GM19240 (cell line): ENCODE data around the gene MYO1B.

Source experiments
- DNase-seq: peaks from one replicate; pipeline ENCODE4 v3.0.0; 2011; ENCODE audit warnings: low spot score; ENCODE audit not compliant: insufficient read length

The MYO1B gene

DNA sequence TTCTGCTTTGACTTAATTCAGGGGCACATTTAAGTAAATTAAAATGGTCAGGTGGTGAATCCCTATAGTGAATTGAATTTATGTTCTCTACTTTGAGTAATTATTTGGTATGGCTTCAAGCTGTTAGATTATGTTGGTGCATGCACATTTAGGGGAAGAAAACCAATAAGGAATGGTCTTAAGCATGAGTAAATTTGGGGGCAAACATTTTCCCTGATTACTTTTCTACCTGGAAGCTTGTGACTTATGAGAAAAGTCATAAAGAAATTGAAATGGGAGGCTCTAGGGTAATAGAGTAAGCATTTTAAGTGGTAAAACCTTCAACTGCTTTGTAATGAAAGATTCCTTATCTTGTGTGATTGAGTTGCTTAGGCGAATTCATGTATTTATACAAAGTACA, 112.5 kb downstream of the MYO1B start:
- no peak for DNase-seq

DNA sequence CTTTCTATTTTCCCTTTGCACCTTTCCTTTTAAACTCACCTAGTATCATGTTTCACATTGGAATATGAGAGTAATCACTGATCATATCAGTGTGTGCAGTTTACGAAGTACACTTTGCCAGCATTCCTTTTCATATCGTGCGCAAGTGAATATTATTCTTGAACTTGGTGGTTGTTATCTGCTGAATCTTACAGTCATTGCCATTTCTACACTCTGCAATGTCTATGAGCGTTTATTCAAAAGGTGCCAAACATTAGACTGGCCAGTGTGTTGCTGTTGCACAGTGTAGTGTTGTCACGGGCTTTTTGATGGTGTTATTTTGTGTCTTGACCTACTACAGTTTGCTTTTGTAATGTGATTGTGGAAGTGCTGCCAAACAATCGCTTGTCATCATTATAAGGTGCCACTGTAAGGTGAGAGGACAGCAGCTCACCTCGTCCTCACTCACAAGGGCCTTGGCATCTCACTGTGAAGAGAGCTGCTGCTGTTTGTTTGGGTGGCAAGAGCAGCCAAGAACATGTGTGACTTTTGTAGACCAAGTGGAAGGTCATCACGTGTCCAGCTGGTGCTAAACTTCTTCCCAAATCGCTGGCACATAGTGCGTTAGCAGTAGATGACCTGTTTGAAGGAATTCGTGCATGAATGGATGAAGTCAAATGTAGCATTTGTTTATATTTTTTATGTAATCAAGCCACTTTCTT, 113.3 kb downstream of the MYO1B start:
- DNase-seq = no peak

DNA sequence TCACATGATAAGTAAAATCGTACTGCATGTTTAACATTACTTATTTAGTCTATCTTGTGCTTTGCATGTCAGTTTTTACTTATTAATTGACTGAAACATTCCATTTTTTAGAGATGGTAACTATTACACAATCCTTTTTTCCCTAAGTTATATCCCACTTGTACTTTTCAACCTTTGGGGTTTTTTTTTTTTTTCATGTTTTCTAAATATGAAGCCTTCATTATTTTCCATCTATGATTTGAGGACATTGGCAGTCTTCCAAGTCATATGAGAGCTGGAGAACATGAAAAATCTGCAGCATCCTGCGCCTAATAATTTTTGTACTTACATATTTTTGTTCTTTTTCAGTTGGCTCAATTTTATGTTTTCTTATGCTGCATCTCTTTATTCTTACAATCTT, 113.9 kb downstream of the MYO1B start:
- no peak for DNase-seq

DNA sequence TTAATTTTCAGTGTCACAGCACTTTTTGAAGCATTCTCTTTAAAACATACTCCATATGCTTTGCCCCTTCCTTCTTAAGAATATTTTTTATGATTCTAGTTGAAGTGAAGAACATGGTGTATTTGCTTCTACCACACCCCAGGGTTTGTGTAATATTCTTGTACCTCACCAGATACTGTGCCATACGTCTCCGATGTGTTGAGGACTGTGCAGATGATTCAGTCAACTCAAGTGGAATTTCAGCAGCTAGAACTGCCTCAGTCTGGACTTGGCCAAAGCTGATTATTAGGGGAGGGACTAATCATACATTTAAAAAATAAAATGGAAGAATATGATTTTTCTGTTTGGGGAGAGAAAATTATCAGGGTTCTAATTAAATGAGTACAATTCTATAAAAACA, 115.7 kb downstream of the MYO1B start:
- DNase-seq = no peak

DNA sequence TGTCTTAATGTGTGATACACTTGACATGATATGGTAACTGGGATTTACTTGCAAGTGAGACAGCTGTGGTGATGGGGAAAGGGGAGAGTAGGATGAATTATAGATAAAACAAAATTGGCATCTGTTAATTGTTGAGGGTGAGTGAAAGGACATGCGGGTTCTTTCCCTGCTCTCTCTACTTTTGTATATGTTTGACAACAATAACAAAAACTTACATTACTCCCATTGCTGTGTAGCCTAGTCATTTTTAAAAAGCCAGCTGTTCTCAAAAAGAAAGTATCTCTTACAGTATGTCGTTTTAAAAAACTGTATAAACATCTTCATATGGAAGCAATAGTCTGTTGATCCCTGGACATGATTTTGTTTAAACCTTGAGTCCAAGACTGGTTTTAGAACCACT, 117.6 kb downstream of the MYO1B start:
- DNase-seq = no peak

DNA sequence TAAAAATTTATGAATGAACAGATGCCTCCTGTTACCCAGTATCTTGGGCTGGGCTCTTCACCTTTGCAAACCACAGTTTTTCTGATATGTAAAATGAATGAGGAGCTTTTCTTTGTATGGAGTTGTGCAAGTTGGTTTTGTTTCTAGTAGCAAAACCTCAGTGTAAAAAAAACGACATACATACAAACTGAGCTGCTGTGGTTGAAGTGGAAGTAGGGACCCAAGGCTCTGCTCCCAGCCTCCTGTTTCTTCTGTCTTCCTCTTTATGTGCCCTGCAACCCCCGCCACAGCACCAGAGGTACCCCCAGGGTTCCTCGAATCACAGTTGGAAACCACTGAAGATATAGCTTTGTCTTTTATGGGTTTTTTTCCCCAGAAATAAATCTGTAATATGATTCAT, 118.1 kb downstream of the MYO1B start:
- DNase-seq = no peak

DNA sequence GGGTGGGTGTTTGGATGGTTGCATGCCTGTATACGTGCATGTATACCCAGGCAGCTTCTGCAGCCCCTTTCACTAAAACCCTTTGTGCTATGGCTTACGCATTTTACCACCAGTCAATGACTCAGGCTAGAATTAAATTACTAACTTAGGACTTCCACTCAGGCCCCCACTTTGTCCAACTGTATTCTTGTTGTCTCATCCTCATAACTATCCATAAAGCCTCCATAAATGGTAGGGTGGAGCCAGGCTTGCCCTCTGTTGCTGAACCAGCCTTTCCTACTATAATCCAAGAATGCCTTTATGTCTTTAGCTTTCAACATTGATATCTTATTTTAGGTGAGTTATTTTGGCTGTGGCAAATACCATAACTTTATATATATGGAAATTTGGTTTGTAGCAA, 119.9 kb downstream of the MYO1B start:
- DNase-seq = no peak

DNA sequence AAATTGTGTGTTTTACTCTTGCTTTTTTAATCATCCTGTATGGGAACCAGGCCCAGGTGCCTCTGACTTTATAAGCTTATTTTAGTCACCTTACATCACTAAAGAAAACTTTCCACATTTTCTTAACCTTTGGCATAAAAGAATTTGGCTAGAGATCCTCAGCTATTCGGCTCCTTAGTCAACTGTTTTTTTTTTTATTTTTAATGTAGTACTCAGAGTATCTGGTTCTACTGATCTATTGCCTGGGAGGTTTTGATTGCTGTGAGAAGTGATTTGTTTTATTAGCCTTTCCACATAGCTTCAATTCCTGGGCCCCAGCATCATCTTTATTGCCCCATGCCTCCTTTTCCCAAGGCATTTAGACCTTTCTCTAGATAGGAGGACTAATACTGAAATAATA, 121.0 kb downstream of the MYO1B start:
- DNase-seq = no peak

DNA sequence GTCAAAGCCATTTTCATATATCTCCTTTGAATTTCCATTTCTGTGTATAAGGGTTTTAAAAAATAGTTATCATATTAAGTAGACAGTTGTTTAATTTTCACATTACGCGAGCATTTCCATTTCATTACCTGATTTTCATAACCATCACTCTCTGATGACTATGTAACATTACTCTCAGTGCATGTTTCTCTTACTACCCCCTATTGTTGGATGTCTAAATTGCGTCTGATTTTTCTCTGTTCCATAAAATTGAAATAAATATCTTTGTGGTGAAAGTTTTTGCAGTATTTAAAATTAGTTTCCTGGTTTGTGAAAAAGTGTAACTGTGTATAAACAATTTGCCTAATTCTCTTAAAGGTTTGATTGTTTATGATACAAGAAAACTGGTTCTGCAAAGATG, 123.8 kb downstream of the MYO1B start:
- DNase-seq = no peak

DNA sequence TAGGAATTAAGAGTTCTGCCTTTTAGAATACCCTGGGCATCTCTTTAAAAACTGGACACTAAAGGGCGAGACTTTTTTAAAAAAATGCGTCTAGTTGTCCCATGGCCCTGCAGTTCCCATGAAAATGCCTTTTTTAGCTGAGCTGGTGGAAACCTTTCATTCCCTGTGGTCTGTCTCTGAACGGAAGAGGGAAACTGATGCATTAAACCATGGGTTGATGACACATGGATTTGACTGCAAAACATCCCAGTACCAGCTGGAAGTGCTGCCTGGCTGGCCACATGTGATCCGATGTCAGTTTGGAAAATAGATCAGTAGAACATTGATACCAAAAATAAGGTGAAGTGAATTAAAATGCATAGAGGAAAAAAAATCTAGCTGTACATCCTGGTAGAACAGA, 129.2 kb downstream of the MYO1B start:
- no peak for DNase-seq

DNA sequence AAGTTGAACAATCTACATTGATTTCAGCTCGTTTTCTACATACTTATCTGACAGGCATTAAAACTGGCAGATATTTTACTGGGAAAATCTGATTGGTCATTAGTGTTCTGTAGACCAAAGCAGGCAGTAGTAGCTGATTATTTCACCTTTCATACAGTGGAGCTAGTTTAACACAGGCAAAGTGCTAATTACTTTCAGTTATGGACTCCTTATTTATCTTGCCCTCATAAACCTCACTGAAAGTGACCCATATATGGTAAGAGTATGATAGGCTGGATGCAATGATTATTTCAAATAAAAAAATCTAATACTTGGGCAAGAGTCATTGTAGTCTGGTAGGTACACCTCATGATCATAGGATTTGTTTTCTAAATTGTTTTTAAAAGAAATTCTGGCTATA, 129.7 kb downstream of the MYO1B start:
- DNase-seq = no peak

DNA sequence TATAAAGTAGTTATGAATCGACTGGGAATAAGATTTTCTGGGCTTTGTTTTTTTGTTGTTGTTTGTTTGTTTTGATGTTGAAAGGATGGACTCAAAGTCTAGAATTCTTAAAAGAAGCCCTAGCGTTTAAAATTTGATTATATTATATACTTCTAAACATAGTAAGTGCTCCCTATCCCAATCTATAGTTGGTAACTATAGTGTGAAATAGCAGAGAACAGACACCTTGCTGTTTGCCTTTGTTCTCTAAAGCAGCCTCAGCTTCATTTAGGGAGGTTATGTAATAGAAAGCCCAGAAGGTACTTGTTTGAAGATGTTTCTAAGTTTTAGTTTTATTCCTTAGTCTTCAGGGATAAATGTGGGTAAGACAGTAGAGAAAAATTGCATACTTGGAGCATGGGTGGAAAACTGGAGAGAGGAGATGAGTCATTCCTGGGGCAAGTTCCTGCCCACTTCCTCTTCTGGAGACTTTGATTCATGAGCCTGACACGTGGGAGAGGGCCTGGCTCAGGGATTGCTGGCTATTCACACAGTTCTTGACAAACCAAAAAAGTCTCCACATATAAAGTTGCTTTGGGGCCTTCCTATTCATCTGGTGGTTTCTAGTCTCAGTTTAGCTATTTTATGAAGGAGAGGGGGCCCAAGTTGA, 131.9 kb downstream of the MYO1B start:
- DNase-seq = no peak

DNA sequence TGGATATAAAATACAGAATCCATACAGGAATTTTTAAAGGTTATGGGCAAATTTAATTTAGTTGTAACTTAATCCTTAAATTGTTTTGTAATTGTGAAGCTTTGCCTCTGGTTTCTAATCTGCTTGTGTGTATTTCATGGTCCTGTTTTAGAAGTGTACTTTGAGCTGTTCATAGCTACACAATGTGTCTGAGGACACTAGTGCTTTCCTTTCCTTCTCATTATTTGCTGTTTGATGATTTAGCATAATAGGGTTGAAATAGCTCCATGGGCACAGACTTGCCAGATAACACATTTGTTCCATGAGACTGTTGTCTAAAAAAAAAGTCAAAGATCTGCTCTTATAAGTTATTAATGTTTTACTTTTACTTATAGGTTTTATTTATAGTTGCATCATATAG, 134.2 kb downstream of the MYO1B start:
- DNase-seq = no peak

DNA sequence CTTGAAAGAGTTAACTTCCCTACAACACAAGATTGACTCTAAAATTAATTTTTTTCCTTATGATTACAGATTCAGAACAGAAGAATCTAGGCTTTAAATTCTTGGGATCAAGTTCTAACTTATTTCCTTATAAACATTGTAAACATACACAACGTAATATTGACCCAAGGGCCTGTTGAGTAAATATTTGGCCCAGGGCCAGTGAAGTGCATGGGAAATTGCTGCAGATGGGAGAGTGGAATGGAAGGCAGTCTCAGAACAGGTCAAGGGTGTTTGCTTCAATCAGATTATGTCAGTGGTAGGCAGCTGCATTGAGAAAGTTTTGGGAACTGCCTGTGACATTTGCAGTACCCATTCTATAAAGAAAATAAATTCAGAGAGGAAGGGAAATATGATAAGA, 137.6 kb downstream of the MYO1B start:
- DNase-seq = no peak

DNA sequence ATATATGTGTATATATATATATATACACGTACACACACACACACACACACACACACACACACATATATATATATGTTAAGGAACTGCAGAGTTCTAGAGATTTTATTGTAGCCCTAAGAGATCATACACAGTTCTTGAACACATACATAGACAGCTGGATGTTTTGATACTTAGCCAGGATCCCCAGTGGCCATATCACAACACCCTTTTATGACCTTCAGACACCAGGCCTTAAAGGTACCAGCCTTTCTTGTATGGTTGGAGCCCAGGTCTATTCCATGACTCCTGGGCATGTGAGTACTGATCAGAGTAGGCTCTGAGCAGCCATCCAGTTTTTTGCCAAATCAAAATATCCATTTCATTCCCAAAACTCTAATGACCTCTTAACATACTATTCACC, 138.3 kb downstream of the MYO1B start:
- DNase-seq = no peak

DNA sequence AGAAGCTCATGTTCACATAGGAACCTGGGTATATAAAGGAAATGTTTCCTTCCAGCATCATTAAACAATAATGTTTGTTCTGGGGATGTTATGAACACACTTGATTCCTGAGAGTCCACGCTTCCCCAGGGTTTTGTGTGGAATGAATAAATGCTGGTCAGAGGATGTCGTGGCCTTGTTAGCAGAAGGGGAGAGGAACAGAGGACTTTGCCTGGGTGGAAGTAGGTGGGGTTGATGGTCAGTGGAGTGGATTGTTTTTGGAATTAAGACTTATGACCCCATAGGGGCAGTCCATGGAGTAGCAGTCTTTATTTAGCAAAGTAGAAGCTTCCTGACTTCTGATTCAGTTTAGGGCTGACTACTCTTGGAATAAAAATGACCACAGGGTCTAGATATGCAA, 139.6 kb downstream of the MYO1B start:
- no peak for DNase-seq

DNA sequence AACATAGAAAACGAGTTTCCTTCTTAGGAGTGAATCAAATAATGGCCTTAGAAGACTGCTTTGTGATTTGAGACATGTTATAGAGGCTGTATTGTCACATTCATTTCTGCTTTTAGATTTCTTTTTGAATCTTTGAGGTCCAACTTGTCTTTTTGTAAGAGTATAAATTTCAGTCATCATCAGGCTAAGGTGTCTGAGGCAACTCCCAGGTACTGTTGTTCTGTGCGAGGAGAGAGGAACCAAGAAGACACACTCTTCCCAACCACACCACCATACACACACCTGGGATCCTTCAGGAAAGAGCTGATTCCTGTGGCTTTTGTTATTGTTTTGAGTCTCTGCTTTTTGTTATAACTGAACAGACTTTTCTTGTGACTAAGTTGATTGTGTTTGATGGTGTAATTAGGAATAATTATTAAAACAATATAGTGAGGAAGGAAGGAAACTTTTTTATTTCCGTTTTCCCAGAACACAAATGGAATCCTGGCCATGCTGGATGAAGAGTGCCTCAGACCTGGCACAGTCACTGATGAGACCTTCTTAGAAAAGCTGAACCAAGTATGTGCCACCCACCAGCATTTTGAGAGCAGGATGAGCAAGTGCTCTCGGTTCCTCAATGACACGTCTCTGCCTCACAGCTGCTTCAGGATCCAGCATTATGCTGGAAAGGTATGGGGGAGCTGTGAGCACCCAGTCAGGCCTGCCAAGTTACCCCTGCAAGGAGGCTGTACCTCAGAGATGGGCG, 140.4 kb downstream of the MYO1B start:
- no peak for DNase-seq

DNA sequence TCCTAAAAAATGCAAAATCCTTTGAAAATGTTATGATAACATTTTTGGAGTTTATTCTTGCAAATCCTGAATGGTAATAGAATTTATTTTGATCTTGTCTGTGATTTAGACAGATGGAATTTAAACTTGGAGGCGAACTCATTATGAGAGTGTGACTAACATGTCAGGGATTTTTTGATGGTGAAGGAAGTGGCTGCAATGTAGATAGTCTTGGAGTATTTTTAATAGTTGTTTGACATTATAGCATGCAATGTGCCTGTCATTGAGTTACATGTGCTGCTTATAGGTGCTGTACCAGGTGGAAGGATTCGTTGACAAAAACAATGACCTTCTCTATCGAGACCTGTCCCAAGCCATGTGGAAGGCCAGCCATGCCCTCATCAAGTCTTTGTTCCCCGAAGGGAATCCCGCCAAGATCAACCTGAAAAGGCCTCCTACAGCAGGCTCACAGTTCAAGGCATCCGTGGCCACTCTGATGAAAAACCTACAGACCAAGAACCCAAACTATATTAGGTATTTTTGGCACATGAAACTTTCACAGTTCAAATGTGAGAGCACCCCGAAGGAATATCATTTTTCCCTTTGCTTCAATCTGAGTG, 141.8 kb downstream of the MYO1B start:
- DNase-seq = no peak

DNA sequence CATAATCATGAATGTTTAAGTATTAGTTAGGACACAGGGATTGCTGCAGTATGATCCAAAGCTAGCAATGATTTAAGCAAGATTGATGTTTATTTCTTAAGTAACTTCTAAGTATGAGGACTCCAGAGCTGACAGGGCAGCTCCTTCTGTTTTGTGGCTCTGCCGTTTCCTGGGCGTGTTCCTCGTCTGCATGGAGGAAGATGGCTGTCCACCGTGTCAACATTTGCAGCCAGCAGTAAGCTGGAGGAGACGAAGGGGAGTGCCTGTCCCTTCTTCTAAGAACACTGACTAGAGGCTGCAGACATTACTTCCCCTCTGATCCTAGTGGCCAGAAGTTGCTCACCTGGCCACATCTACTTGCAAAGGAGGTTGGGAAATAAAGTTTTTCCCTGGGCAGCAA, 144.1 kb downstream of the MYO1B start:
- DNase-seq = no peak

DNA sequence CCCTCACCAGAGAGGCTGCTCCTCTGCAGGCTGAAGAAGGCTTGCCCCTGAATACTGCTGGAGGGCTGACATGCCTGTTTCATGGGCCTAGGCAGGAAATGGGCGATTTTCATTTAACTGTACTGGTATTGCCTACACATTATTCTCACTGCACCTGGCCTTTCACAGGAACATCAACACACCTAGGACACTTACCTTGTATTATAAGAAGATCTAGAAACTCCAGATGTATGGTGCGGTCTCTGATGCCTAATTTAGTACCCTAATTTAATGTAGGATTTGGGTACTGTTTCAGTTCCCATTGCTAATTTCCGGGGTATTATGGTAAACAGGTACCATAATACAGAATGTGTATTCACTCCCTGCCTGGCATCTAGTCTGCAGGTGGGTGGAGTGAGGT, 146.0 kb downstream of the MYO1B start:
- no peak for DNase-seq

DNA sequence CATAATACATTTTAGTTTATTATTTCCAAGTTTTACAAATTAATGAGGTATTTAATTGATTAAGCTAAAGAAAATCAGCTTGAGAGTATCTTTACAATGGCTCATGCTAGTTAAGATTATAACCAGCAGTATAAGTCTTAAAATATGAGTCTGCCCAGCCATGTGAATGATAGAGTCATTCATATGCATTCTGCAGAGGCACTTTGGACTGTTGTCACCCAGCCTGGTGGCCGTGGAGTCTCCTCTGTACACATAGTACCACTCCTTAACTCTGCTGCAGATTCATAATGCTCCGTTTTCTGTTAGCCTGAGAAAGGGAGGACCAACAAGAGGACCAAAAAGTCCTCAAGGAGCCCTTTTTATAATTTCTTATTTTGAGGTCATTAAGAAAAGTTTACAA, 148.8 kb downstream of the MYO1B start:
- DNase-seq = no peak

DNA sequence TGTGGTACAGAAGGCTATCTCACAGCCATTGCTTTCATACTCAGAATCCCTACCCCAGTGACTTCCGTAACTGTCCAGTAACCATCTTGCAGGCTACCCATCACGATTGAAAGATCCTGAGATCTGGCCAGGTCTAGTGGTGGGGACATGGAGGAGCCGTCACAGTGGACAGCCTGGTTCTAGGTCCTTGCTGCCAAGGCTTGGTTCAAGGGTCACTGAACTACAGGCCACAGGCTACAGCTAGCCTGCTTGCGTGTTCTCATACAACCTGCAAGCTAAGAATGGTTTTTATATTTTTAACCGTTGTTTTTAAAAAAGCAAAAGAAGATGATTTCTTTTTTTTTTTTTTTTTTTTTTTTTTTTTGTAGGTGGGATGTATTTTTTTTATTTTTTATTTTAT, 151.6 kb downstream of the MYO1B start:
- DNase-seq = no peak
